Germinal center (tissue), 1 donor: Measurements from ENCODE around the gene OR2M3.
A peak's percentile ranks its signal among the peaks of the same experiment; 100 is the strongest.
"Not testable (repeated sequence)": the region's sequence is repeated elsewhere in the genome, so short reads cannot be mapped to it uniquely, and the experiment has no call there.

Experiments
- DNase-seq: peaks from one replicate; pipeline ENCODE4 v3.0.0; 2012; ENCODE audit warnings: mixed read lengths, low spot score

The OR2M3 gene

DNA sequence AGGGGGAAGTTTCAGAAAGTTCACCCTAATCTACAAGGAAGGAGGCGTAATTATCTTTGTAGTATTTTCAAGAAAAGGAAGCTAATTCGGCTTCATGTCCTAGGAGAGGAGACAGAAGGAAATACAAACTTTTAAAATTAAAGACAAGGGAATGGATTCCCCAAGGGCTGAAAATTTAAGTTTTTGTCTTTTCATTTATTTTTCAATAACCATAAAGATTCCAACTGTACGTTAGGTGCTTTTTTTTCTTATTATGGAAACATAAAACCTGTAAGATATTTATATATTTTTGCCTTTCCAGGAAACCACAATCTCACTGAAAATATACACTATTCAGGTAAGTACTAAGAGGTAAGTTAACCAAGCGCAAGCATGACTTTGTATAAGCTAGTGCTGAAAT, at the start of gene OR2M3:
Gene OR2M3, plus strand, starts transcription at position 301 of the 400 bp plus-strand sequence. CDS start 5,803 bp downstream, outside the sequence.
- no peak for DNase-seq

DNA sequence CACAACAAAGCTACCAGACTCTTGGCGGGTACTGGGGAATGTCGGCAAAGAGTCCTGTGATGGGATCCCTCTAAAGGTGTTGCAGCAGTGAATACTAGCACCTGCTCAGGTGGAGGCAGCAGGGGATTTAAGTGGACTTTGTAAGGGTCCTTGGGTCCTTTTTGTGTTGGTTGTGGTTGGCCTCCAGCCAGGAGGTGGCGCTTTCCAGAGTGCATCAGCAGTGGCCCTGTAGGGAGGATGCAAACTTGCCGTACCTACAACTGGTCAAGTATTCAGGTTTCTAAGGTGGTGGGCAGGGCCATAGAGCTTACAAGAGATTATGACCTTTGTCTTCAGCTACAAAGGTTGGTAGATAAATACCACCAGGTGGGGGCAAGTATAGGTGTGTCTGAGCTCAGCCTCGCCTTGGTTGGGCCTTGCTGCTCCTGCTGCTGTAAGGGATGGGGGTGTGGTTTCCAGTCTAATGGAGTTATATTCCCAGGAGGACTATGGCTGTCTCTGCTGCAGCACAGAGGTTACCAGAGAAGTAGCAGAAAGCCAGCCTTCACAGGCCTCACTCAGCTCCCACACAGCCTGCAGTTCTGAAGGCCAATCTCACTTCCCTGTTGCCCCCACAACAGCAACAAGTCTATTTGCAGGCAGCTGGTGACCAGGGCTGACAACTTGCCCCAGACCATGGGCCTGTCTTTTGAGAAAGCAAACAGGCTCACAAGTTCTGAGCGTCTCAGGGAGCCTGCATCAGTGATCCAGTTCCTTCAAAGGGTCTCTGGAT, 44.8 kb upstream of the OR2M3 start:
- DNase-seq, result no peak

DNA sequence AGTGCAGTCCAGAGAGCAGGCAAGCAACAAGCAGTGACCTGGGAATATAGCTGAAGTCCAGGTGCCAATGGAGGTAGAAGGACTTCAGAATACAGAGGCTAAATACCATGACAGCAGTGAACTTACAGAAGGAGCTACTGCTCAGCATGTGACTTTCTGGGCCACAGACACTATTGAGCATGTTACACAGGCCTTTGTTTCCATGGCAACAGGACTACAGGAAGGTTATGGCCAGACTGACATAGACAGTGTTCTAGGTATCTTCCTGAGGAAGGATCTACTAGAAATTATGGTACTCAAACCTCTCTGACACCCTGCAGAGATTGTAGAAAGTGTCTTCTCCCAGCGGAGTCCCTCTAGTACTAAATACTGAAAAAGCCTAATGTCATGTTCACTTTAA, 41.1 kb upstream of the OR2M3 start:
- DNase-seq, result no peak

GRCh38 chr1:248158758-248159157, 38.3 kb upstream of the OR2M3 start:
- no peak for DNase-seq

DNA sequence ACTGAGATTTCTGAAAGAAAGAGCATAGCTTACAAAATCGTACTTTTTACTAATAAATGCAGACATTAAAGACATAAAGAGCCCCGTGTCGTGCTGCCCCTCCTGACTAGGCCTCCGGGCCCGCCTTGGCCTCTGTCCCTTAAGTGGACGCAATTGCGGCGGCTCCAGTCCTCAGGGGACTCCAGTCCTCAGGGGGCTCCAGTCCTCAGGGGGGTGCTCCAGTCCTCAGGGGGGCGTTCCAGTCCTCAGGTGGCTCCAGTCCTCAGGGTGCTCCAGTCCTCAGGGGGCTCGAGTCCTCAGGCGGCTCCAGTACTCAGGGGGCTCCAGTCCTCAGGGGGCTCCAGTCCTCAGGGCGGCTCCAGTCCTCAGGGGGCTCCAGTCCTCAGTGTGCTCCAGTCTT, 33.0 kb upstream of the OR2M3 start:
- no peak for DNase-seq

DNA sequence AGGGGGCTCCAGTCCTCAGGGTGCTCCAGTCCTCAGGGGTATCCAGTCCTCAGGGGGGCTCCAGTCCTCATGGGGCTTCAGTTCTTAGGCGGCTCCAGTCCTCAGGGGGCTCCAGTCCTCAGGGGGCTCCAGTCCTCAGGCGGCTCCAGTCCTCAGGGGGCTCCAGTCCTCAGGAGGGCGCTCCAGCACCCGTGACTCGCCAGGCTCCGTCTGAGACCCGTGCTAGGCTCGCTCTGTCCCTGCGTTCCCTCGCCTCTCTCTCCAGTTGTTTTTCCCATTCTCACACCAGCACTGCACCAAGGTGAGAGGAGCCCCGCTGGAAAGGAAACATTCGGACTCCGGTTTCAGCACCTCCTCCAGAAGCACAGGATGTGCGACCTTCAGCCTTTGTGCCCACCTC, 31.9 kb upstream of the OR2M3 start:
- DNase-seq, result no peak

GRCh38 chr1:248174521-248174920, 22.5 kb upstream of the OR2M3 start, which contains the start of gene OR2M2:
OR2M2 (plus strand) TSS chr1:248174821; CDS start chr1:248179986, 5,165 bp downstream.
- DNase-seq, result no peak

GRCh38 chr1:248183996-248184395, 13.1 kb upstream of the OR2M3 start:
- DNase-seq, result no peak

GRCh38 chr1:248187363-248187762, 9.7 kb upstream of the OR2M3 start:
- no peak for DNase-seq

DNA sequence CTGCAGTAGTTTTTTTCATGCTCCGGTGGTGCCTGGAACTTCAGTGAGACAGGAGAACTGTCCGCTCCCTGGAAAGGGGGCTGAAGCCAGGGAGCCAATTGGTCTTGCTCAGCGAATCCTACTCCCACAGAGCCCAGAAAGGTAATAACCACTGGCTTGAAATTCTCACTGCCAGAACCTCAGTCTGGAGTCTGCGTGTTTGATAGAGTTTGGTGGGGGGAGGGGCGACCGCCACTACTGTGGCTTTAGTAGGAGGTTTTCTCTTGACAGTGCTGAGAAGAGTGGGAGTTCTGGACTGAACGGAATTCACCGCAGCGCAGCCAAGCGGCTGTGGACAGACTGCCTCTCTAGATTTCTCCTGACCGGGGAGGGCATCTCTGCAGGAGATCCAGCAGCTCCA, 8.0 kb upstream of the OR2M3 start:
- no peak for DNase-seq

GRCh38 chr1:248194117-248194516, 2.9 kb upstream of the OR2M3 start:
- DNase-seq, result no peak

- DNase-seq, result no peak
Measured at GRCh38 chr1:248215880-248216279, 18.8 kb downstream of the OR2M3 start.

GRCh38 chr1:248225537-248225936, 28.5 kb downstream of the OR2M3 start:
- DNase-seq, result no peak

GRCh38 chr1:248229360-248229908, 32.4 kb downstream of the OR2M3 start:
- no peak for DNase-seq

GRCh38 chr1:248231117-248231516, 34.1 kb downstream of the OR2M3 start, which contains the start of gene OR2M4:
OR2M4 (plus strand) TSS chr1:248231417; CDS start chr1:248238929, 7,512 bp downstream.
- DNase-seq, result no peak

GRCh38 chr1:248239478-248239877, 42.4 kb downstream of the OR2M3 start:
- no peak for DNase-seq

GRCh38 chr1:248243204-248243603, 46.1 kb downstream of the OR2M3 start:
- DNase-seq, result peak; percentile 38

GRCh38 chr1:248259309-248259708, 62.2 kb downstream of the OR2M3 start:
- not testable (repeated sequence) for DNase-seq
